Measurements from ENCODE around the gene RPL39L. TPM values are rescaled to one million over a fixed set of nuclear protein-coding genes. Genes with fewer than 3 reads are reported as not detected.
"Not testable (repeated sequence)": the region's sequence is repeated elsewhere in the genome, so short reads cannot be mapped to it uniquely, and the experiment has no call there.

Gene RPL39L
- polyA plus RNA-seq, 6 donors from 2014 or later = 3.3 to 12.6 (median 10.6) TPM

DNA sequence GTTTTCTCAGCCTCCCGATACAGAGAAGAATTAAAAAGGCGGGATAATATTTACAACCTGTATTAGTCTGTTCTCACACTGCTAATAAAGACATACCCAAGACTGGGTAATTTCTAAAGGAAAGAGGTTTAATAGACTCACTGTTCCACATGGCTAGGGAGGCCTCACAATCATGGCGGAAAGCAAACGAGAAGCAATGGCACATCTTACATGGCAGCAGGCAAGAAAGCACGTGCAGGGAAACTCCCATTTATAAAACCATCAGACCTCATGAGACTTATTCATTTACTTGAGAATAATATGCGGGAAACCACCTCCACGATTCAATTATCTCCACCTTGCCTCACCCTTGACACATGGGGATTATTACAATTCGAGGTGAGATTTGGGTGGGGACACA, 27.5 kb upstream of the RPL39L start:
- no peak for DNase-seq
- no peak overlapping the region for H3K4me3 Mint-ChIP-seq
- H3K27me3 Mint-ChIP-seq = peaks cover 6 to 27% (median 24%) of the 10 kb centered on the region in 3 donors
- no peaks in the 10 kb centered on the region for H3K4me1 Mint-ChIP-seq
- H3K9me3 Mint-ChIP-seq = no peaks in the 10 kb centered on the region
- H3K27ac Mint-ChIP-seq = no peak overlapping the region
- H3K36me3 Mint-ChIP-seq = no peaks in the 10 kb centered on the region
- ATAC-seq (ENCODE audit: low read depth in 2 of 2) = no peak

DNA sequence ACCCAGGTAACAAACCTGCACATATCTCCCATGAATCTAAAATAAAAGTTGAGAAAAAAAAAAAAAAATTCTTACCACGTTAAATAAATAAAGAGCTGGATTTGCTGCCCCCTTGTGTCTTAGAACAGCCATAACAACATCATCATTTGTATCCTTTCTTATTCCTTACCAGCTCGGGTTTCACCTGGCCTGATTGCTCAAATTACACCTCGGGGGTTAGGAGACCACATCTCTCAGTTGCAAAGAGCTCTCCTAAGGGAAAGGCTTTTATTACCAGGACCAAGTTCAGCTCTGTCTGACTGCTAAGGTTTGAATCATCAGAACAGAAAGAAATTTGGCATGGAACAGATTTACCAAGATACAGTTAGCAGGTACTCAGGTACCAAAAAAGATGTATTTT, 25.8 kb upstream of the RPL39L start:
- Mint-ChIP-seq H3K9me3 (no peaks in the 10 kb centered on the region), H3K4me1 (no peaks in the 10 kb centered on the region), H3K36me3 (no peaks in the 10 kb centered on the region), H3K27ac (no peak overlapping the region), H3K4me3 (no peak overlapping the region), H3K27me3 (peaks cover 16 to 39% (median 34%) of the 10 kb centered on the region in 3 donors)
- peak; percentile 28 to 67 for ATAC-seq (ENCODE audit: low read depth in 2 of 2)
- peak; percentile 66 for DNase-seq

DNA sequence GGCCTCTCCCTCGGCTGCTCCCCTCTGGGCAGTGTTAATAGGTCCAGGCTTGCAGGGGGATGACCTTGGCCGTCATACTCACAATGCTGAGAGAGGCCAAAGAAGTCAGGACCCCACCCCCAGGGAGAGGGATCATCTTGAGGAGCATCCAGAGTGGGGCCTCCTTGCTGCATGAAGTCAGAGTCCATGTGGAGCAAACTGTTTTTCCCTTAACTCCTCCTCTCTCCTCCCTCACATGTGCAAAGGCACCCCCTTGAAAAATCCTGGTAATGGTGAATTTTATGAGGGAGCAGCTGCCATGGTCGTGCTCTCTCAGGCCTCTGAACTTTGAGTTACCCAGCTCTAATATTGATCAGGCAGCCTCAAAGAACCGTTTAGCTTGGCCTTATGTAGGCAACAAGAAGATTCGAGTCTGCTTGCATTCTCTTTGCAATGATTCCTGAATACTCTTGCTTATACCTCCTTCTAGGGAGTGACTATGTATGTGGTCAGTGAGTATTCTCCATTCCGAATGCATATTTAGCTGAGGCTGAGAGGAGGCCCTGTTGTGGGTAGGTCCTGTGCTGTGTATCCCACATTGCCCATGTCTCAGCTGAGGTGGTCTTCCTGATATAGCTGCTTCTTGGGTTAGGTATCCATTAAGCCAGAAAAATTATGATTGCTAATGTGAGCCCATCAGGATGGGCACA, 23.1 kb upstream of the RPL39L start:
- Mint-ChIP-seq H3K9me3 (peaks cover 0 to 10% (median 0%) of the 10 kb centered on the region in 7 donors), H3K27ac (no peak overlapping the region), H3K27me3 (peaks cover 25 to 40% (median 34%) of the 10 kb centered on the region in 3 donors), H3K4me1 (peaks cover 0 to 4% (median 0%) of the 10 kb centered on the region in 3 donors), H3K4me3 (no peak overlapping the region), H3K36me3 (peaks cover 0 to 5% of the 10 kb centered on the region in 2 donors)
- no peak for ATAC-seq (ENCODE audit: low read depth in 2 of 2)
- DNase-seq = no peak

DNA sequence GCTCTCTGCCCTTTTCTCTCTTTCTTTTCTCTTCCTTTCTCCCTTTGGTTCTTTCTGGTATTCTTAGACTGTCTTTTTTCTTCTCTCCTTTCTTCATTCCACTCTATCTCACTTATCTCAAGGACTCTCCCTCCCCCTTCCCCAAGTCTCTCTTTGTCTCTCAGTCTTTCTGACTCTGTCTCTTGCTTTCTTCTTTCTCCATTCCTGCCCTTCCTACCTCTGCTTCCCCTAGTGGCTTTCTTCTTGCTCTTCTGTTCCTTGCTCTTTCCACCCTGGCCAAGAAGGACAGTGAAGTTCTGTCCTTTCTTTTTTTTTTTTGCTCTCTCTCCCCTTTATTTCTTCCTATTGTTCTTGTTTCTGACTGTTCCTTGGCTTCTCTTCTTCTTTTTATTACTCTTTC, 22.3 kb upstream of the RPL39L start:
- Mint-ChIP-seq H3K4me3 (no peak overlapping the region), H3K36me3 (peaks cover 0 to 5% of the 10 kb centered on the region in 2 donors), H3K27ac (peak overlapping the region in 1 of 6 donors; percentile 9), H3K9me3 (peaks cover 0 to 10% (median 0%) of the 10 kb centered on the region in 7 donors), H3K27me3 (peaks cover 22 to 35% (median 34%) of the 10 kb centered on the region in 3 donors), H3K4me1 (peaks cover 0 to 4% (median 0%) of the 10 kb centered on the region in 3 donors)
- no peak for ATAC-seq (ENCODE audit: low read depth in 2 of 2)
- no peak for DNase-seq

DNA sequence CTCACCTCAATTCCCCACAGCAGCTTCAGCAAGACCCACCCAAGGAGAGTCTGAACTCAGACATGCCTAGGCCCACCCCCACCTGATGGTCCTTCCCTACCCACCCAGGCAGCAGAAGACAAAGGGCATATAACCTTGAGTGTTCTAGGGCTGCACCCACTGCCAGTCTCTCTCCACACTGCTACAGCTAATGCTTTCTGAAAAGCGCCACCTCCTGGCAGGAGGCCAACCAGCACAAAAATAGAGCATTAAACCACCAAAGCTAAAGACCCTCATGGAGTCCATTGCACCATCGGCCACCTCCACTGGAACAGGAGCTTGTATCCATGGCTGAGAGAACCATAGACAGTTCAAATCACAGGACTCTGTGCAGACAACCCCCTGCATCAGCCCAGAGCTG, 11.3 kb upstream of the RPL39L start:
- peak; percentile 55 for DNase-seq
- peaks cover 10 to 27% (median 24%) of the 10 kb centered on the region in 3 donors for H3K27me3 Mint-ChIP-seq
- peak overlapping the region in 1 of 6 donors; percentile 2 for H3K27ac Mint-ChIP-seq
- peaks cover 0 to 17% (median 0%) of the 10 kb centered on the region in 3 donors for H3K4me1 Mint-ChIP-seq
- peaks cover 8 to 20% (median 11%) of the 10 kb centered on the region in 7 donors for H3K9me3 Mint-ChIP-seq
- no peak overlapping the region for H3K4me3 Mint-ChIP-seq
- ATAC-seq (ENCODE audit: low read depth in 2 of 2) = peak; percentile 63 to 67
- H3K36me3 Mint-ChIP-seq = peaks cover 8 to 9% of the 10 kb centered on the region in 2 donors

DNA sequence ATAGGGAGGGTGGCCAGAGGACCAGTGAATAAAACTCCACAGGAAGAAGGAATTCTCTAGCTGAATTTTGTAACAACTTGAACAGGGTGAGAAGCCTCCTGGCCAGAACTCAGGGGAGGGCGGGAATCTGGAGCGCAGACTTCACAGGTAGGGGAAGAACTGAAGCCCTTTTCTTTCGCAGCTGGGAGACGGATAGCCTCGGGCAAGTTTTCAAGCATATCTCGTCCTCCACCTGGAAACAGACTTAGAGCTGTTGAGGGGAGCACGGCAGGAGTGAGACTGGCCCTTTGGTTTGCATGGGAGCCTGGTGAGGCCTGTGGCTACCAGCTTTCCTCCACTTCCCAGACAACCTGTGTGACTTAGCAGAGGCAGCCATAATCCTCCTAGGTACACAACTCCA, 10.9 kb upstream of the RPL39L start:
- H3K27ac Mint-ChIP-seq = no peak overlapping the region
- H3K4me3 Mint-ChIP-seq = no peak overlapping the region
- H3K9me3 Mint-ChIP-seq = peaks cover 9 to 24% (median 14%) of the 10 kb centered on the region in 7 donors
- peaks cover 0 to 17% (median 0%) of the 10 kb centered on the region in 3 donors for H3K4me1 Mint-ChIP-seq
- no peak for DNase-seq
- H3K36me3 Mint-ChIP-seq = peaks cover 9 to 12% of the 10 kb centered on the region in 2 donors
- H3K27me3 Mint-ChIP-seq = peaks cover 10 to 27% (median 24%) of the 10 kb centered on the region in 3 donors
- no peak for ATAC-seq (ENCODE audit: low read depth in 2 of 2)

DNA sequence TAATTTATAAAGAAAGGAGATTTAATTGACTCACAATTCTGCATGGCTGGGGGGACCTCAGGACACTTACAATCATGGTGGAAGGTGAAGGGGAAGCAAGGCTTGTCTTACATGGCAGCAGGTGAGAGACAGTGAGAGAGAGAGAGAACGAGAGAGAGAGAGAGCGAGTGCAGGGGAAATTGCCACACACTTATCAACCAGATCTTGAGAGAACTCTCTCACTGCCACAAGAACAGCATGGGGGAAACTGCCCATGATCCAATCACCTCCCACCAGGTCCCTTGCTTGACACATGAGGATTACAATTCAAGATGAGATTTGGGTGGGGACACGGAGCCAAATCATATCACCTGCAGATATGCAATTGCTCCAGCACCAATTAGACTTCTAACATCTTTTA, 7.1 kb upstream of the RPL39L start:
- Mint-ChIP-seq H3K27me3 (peaks cover 6 to 9% (median 8%) of the 10 kb centered on the region in 3 donors), H3K27ac (no peak overlapping the region), H3K36me3 (peaks cover 23 to 30% of the 10 kb centered on the region in 2 donors), H3K4me3 (no peak overlapping the region), H3K9me3 (peaks cover 20 to 51% (median 39%) of the 10 kb centered on the region in 7 donors), H3K4me1 (peaks cover 0 to 12% (median 0%) of the 10 kb centered on the region in 3 donors)
- no peak for ATAC-seq (ENCODE audit: low read depth in 2 of 2)
- no peak for DNase-seq

DNA sequence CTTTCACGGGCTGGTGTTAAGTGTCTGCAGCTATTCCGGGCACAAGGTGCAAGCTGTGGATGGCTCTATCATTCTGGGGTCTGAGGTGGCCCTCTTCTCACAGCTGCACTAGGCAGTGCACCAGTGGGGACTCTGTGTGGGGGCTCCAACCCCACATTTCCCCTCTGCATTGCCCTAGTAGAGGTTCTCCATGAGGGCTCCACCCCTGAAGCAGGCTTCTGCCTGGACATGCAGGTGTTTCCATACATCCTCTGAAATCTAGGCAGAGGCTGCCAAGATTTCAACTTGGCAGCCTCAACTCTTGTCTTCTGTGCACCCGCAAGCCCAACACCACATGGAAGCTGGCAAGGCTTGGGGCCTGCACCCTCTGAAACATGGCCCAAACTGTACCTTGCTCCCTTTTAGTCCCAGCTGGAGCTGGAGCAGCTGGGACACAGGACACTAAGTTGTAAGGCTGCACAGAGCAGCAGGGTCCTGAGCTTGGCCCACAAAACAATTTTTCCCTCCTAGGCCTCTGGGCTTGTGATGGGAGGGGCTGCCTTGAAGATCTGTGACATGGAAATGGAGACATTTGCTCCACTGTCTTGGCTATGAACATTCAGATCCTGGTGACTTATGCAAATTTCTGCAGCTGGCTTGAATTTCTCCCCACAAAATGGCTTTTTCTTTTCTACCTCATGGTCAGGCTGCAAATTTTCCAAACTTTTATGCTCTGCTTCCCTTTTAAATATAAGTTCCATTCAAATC, 6.0 kb upstream of the RPL39L start:
- peaks cover 0 to 6% (median 0%) of the 10 kb centered on the region in 3 donors for H3K4me1 Mint-ChIP-seq
- DNase-seq (no peak), ATAC-seq (ENCODE audit: low read depth in 2 of 2) (no peak)
- H3K4me3 Mint-ChIP-seq = no peak overlapping the region
- no peak overlapping the region for H3K27ac Mint-ChIP-seq
- no peaks in the 10 kb centered on the region for H3K27me3 Mint-ChIP-seq
- H3K36me3 Mint-ChIP-seq = peaks cover 23 to 30% of the 10 kb centered on the region in 2 donors
- peaks cover 20 to 52% (median 42%) of the 10 kb centered on the region in 7 donors for H3K9me3 Mint-ChIP-seq

DNA sequence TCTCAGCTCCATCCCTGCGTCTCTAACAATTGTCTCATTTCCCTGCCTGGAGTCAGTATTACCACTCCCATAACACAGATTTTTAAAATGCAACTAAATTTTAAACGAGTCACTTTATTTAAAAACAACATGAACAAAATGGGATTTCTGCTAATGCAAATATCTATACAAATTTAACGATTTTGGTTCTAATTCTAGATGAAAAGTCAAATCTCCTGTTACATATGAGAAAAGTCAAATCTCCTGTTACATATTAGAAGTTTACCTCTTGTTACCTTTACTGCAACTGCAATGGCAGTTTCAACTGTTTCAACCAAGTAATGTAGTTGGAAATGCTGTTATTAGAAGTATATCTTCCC, 578 bp upstream of the RPL39L start:
- DNase-seq (no peak), ATAC-seq (ENCODE audit: low read depth in 2 of 2) (no peak)
- Mint-ChIP-seq H3K27ac (peak overlapping the region in 5 of 6 donors; percentile 88 to 95 (median 93)), H3K9me3 (peaks cover 14 to 41% (median 28%) of the 10 kb centered on the region in 7 donors), H3K4me1 (peaks cover 14 to 24% (median 23%) of the 10 kb centered on the region in 3 donors), H3K4me3 (peak overlapping the region; percentile 84 to 90 (median 88)), H3K27me3 (no peaks in the 10 kb centered on the region), H3K36me3 (peaks cover 13 to 25% of the 10 kb centered on the region in 2 donors)

DNA sequence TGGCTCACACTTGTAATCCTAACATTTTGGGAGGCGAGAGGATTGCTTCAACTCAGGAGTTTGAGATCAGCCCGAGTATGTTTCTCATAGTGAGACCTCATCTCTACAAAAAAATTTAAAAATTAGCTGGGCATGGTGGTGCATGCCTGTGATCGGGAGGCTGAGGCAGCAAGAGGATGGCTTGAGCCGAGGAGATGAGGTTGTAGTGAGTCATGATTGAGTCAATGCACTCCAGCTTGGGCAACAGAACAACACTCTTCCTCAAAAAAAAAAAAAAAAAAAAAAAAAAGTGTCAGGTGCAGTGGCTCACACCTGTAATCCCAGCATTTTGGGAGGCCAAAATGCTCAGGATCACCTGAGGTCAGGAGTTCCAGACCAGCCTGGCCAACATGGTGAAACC, 2.4 kb downstream of the RPL39L start:
- DNase-seq (no peak), ATAC-seq (ENCODE audit: low read depth in 2 of 2) (no peak)
- peaks cover 6 to 35% (median 21%) of the 10 kb centered on the region in 7 donors for H3K9me3 Mint-ChIP-seq
- H3K4me1 Mint-ChIP-seq = peaks cover 25 to 36% (median 35%) of the 10 kb centered on the region in 3 donors
- no peaks in the 10 kb centered on the region for H3K27me3 Mint-ChIP-seq
- H3K4me3 Mint-ChIP-seq = no peak overlapping the region
- H3K36me3 Mint-ChIP-seq = peaks cover 10 to 12% of the 10 kb centered on the region in 2 donors
- H3K27ac Mint-ChIP-seq = peak overlapping the region in 1 of 6 donors; percentile 70

DNA sequence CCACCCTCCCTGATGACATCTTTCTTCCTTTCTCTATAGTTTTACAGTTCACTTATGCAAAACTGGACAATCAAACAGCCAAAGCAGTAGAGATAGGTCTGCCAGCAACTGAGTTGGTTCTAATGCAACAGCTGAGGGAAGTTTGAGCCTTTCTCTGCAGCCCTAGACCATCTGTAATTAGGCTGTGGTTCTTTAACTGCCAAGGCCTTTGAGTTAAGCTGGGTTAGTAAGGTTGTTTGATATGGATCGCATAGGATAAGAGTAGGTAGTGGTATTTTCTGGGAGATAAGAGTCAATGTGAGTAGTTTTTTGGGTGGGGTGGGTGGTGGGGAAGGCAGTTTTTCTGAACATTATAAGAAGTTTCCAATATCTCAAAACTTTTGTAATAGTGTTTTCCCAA, 3.0 kb downstream of the RPL39L start:
- H3K27ac Mint-ChIP-seq = peak overlapping the region in 1 of 6 donors; percentile 2

DNA sequence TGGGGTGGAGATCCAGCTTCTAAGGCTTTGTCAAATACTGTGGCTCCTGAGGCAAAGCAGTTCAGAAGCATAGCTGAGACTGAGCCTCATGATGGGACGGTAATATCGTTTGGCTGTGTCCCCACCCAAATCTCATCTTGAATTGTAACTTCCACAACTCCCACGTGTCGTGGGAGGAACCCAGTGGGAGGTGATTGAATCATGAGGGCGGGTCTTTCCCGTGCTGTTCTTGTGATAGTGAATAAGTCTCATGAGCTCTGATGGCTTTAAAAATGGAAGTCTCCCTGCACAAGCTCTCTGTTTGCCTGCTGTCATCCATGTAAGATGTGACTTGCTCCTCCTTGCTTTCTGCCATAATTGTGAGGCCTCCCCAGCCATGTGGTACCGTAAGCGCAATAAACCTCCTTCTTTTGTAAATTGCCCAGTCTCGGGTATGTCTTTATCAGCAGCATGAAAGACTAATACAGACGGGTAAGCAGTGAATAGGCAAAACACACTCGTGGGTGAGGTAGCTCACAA, 4.1 kb downstream of the RPL39L start:
- H3K4me1 Mint-ChIP-seq = peaks cover 33 to 48% (median 45%) of the 10 kb centered on the region in 3 donors
- H3K27ac Mint-ChIP-seq = peak overlapping the region in 2 of 6 donors; percentile 68 to 84
- peak overlapping the region in 1 of 8 donors; percentile 2 for H3K4me3 Mint-ChIP-seq
- H3K36me3 Mint-ChIP-seq = peaks cover 7 to 13% of the 10 kb centered on the region in 2 donors
- not testable (repeated sequence) for H3K27me3 Mint-ChIP-seq; ATAC-seq (ENCODE audit: low read depth in 2 of 2); DNase-seq
- peaks cover 4 to 35% (median 23%) of the 10 kb centered on the region in 7 donors for H3K9me3 Mint-ChIP-seq

More for the DNA sequence above, 3.0 kb downstream of the RPL39L start:
- Mint-ChIP-seq H3K36me3 (peaks cover 7 to 8% of the 10 kb centered on the region in 2 donors), H3K4me1 (peaks cover 25 to 37% (median 36%) of the 10 kb centered on the region in 3 donors), H3K9me3 (peaks cover 4 to 29% (median 17%) of the 10 kb centered on the region in 7 donors), H3K27me3 (no peaks in the 10 kb centered on the region), H3K4me3 (no peak overlapping the region)
- DNase-seq = no peak
- ATAC-seq (ENCODE audit: low read depth in 2 of 2) = no peak

DNA sequence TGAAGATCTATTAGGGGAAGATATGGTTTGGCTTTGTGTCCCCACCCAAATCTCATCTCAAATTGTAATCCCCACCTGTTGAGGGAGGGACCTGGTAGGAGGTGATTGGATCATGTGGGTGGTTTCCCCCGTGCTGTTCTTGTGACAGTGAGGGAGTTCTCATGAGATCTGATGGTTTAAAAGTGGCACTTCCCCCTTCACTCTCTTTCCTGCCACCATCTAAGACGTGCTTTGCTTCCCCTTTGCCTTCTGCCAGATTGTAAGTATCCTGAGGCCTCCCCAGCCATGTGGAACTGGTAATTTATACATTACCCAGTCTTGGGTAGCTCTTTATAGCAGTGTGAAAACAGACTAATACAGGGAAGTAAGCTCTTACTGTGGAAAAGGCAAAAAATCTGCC, 6.1 kb downstream of the RPL39L start:
- peak overlapping the region in 2 of 8 donors; percentile 28 to 78 for H3K4me3 Mint-ChIP-seq
- peaks cover 7 to 14% of the 10 kb centered on the region in 2 donors for H3K36me3 Mint-ChIP-seq
- peaks cover 4 to 36% (median 20%) of the 10 kb centered on the region in 7 donors for H3K9me3 Mint-ChIP-seq
- ATAC-seq (ENCODE audit: low read depth in 2 of 2) (peak; percentile 51 to 55), DNase-seq (peak; percentile 38)
- peak overlapping the region; percentile 41 to 96 (median 86) for H3K27ac Mint-ChIP-seq
- H3K27me3 Mint-ChIP-seq = not testable (repeated sequence)
- H3K4me1 Mint-ChIP-seq = peaks cover 31 to 37% (median 32%) of the 10 kb centered on the region in 3 donors

Data from naive B cell (primary cell).